Measurements from ENCODE around the gene VWA2.

DNA sequence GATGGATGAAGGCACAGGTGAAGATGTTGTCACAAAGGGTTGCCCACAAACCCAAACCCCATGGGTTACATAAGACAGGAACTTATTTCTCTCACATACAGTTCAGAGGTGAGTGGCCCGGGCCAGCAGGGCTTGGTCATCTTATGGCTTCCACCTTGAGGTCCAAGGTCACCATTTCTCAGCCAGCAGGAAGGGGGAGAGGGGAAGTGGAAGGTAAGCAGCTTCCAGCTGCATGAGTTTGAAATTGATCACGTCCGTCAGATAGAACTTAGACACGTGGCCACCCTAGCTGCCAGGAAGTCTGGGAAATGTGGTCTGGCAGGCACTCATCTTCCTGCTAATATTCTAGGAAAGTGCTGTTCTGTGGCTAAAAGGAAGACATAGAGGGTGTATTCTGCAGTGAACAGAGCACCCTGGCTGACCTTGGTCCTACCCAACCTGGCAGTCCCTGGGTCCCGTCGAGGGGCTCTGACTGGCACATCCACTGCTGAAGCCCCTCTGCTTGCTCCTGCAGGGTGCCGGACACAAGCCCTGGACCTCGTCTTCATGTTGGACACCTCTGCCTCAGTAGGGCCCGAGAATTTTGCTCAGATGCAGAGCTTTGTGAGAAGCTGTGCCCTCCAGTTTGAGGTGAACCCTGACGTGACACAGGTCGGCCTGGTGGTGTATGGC, 49.5 kb downstream of the VWA2 start:
- TF ChIP-seq, protein P1, sequence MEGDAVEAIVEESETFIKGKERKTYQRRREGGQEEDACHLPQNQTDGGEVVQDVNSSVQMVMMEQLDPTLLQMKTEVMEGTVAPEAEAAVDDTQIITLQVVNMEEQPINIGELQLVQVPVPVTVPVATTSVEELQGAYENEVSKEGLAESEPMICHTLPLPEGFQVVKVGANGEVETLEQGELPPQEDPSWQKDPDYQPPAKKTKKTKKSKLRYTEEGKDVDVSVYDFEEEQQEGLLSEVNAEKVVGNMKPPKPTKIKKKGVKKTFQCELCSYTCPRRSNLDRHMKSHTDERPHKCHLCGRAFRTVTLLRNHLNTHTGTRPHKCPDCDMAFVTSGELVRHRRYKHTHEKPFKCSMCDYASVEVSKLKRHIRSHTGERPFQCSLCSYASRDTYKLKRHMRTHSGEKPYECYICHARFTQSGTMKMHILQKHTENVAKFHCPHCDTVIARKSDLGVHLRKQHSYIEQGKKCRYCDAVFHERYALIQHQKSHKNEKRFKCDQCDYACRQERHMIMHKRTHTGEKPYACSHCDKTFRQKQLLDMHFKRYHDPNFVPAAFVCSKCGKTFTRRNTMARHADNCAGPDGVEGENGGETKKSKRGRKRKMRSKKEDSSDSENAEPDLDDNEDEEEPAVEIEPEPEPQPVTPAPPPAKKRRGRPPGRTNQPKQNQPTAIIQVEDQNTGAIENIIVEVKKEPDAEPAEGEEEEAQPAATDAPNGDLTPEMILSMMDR (IDR thresholded peaks at IDR 0.05) = no peak
- TF ChIP-seq POLR2A (IDR thresholded peaks at IDR 0.05) = no peak

All from esophagus squamous epithelium (tissue), 4 donors.